ENCODE data around the gene ITGAE.

DNA sequence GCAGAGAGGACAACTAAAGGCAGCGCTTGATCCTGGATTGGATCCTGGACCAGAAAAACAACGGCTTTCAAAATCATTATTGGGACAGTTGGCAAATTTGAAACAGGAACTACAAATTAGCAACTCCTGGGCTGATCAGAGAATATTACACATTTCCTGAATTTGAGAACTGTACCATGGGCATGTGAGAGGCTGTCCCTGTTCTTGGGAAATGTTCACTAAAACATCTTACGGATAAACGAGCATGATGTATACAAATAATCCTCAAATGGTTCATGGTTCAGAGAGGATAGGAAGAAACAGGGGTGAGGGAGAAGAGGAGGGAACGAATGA lies 2.3 kb upstream of the ITGAE start:
- TF ChIP-seq, protein P1, sequence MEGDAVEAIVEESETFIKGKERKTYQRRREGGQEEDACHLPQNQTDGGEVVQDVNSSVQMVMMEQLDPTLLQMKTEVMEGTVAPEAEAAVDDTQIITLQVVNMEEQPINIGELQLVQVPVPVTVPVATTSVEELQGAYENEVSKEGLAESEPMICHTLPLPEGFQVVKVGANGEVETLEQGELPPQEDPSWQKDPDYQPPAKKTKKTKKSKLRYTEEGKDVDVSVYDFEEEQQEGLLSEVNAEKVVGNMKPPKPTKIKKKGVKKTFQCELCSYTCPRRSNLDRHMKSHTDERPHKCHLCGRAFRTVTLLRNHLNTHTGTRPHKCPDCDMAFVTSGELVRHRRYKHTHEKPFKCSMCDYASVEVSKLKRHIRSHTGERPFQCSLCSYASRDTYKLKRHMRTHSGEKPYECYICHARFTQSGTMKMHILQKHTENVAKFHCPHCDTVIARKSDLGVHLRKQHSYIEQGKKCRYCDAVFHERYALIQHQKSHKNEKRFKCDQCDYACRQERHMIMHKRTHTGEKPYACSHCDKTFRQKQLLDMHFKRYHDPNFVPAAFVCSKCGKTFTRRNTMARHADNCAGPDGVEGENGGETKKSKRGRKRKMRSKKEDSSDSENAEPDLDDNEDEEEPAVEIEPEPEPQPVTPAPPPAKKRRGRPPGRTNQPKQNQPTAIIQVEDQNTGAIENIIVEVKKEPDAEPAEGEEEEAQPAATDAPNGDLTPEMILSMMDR (IDR thresholded peaks at IDR 0.05): no peak
- TF ChIP-seq POLR2A (IDR thresholded peaks at IDR 0.05): no peak
